ENCODE data around the gene PRR36. TPM values are rescaled to one million over a fixed set of nuclear protein-coding genes. Genes with fewer than 3 reads are reported as not detected.

The PRR36 gene
- total RNA-seq, 1 experiment from 2014 or later, result 21.9 TPM

DNA sequence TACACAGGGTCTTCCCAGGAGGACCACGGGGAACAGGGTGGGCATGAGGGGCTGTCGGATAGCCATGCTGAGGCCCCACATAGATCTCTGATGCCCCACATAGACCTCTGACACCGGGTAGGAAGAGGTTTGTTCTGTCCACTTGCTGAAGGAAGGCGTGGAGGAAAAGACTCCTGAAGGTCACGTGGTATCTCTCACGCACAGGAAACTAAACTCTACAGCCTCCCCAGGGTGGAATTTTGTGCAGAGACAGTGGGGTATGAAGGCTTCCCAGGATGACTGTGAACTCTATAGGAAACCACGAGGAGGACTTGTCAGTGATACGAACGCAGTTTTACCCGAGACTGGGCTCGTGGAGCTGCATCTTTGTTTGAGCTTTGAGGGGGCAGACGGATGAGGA lies 41.4 kb downstream of the PRR36 start (continued):
- TF ChIP-seq AFF4 (CRISPR knock-in tag; IDR thresholded peaks at IDR 0.05; ENCODE audit: borderline replicate concordance), result no peak
- TF ChIP-seq ZNF671 (CRISPR knock-in tag; IDR thresholded peaks at IDR 0.05), result no peak
- no peak for TF ChIP-seq KAT7 (CRISPR knock-in tag; IDR thresholded peaks at IDR 0.05; ENCODE audit: borderline replicate concordance)
- TF ChIP-seq, protein P1, sequence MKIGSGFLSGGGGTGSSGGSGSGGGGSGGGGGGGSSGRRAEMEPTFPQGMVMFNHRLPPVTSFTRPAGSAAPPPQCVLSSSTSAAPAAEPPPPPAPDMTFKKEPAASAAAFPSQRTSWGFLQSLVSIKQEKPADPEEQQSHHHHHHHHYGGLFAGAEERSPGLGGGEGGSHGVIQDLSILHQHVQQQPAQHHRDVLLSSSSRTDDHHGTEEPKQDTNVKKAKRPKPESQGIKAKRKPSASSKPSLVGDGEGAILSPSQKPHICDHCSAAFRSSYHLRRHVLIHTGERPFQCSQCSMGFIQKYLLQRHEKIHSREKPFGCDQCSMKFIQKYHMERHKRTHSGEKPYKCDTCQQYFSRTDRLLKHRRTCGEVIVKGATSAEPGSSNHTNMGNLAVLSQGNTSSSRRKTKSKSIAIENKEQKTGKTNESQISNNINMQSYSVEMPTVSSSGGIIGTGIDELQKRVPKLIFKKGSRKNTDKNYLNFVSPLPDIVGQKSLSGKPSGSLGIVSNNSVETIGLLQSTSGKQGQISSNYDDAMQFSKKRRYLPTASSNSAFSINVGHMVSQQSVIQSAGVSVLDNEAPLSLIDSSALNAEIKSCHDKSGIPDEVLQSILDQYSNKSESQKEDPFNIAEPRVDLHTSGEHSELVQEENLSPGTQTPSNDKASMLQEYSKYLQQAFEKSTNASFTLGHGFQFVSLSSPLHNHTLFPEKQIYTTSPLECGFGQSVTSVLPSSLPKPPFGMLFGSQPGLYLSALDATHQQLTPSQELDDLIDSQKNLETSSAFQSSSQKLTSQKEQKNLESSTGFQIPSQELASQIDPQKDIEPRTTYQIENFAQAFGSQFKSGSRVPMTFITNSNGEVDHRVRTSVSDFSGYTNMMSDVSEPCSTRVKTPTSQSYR (CRISPR knock-in tag; IDR thresholded peaks at IDR 0.05), result no peak
- TF ChIP-seq CBFB (CRISPR knock-in tag; IDR thresholded peaks at IDR 0.05; ENCODE audit: low read depth), result no peak
- TF ChIP-seq JAZF1 (CRISPR knock-in tag; IDR thresholded peaks at IDR 0.05), result no peak

- TF ChIP-seq ZNF263 (CRISPR knock-in tag; IDR thresholded peaks at IDR 0.05; ENCODE audit: low read depth), result no peak
- TF ChIP-seq, protein P2, sequence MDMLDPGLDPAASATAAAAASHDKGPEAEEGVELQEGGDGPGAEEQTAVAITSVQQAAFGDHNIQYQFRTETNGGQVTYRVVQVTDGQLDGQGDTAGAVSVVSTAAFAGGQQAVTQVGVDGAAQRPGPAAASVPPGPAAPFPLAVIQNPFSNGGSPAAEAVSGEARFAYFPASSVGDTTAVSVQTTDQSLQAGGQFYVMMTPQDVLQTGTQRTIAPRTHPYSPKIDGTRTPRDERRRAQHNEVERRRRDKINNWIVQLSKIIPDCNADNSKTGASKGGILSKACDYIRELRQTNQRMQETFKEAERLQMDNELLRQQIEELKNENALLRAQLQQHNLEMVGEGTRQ (CRISPR knock-in tag; IDR thresholded peaks at IDR 0.05), result no peak
- TF ChIP-seq, protein P3, sequence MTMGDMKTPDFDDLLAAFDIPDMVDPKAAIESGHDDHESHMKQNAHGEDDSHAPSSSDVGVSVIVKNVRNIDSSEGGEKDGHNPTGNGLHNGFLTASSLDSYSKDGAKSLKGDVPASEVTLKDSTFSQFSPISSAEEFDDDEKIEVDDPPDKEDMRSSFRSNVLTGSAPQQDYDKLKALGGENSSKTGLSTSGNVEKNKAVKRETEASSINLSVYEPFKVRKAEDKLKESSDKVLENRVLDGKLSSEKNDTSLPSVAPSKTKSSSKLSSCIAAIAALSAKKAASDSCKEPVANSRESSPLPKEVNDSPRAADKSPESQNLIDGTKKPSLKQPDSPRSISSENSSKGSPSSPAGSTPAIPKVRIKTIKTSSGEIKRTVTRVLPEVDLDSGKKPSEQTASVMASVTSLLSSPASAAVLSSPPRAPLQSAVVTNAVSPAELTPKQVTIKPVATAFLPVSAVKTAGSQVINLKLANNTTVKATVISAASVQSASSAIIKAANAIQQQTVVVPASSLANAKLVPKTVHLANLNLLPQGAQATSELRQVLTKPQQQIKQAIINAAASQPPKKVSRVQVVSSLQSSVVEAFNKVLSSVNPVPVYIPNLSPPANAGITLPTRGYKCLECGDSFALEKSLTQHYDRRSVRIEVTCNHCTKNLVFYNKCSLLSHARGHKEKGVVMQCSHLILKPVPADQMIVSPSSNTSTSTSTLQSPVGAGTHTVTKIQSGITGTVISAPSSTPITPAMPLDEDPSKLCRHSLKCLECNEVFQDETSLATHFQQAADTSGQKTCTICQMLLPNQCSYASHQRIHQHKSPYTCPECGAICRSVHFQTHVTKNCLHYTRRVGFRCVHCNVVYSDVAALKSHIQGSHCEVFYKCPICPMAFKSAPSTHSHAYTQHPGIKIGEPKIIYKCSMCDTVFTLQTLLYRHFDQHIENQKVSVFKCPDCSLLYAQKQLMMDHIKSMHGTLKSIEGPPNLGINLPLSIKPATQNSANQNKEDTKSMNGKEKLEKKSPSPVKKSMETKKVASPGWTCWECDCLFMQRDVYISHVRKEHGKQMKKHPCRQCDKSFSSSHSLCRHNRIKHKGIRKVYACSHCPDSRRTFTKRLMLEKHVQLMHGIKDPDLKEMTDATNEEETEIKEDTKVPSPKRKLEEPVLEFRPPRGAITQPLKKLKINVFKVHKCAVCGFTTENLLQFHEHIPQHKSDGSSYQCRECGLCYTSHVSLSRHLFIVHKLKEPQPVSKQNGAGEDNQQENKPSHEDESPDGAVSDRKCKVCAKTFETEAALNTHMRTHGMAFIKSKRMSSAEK (CRISPR knock-in tag; IDR thresholded peaks at IDR 0.05; ENCODE audit: borderline replicate concordance), result no peak
- TF ChIP-seq NR3C1 (CRISPR knock-in tag; conservative IDR thresholded peaks at IDR 0.05; ENCODE audit: low read depth), result no peak
- no peak for TF ChIP-seq ZNF425 (CRISPR knock-in tag; conservative IDR thresholded peaks at IDR 0.05)
- TF ChIP-seq, protein P4, sequence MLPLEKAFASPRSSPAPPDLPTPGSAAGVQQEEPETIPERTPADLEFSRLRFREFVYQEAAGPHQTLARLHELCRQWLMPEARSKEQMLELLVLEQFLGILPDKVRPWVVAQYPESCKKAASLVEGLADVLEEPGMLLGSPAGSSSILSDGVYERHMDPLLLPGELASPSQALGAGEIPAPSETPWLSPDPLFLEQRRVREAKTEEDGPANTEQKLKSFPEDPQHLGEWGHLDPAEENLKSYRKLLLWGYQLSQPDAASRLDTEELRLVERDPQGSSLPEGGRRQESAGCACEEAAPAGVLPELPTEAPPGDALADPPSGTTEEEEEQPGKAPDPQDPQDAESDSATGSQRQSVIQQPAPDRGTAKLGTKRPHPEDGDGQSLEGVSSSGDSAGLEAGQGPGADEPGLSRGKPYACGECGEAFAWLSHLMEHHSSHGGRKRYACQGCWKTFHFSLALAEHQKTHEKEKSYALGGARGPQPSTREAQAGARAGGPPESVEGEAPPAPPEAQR (CRISPR knock-in tag; IDR thresholded peaks at IDR 0.05), result no peak
- TF ChIP-seq ZNF138 (CRISPR knock-in tag; conservative IDR thresholded peaks at IDR 0.05), result no peak
- no peak for TF ChIP-seq FOXP1 (CRISPR knock-in tag; IDR thresholded peaks at IDR 0.05; ENCODE audit: borderline replicate concordance)
- TF ChIP-seq HMGA2 (CRISPR knock-in tag; IDR thresholded peaks at IDR 0.05), result no peak
- no peak for TF ChIP-seq ZNF121 (CRISPR knock-in tag; IDR thresholded peaks at IDR 0.05)
- ATAC-seq, result no peak
- Mint-ChIP-seq H3K27me3 (ENCODE audit: low read depth) (peaks cover 38% of the 10 kb centered on the region), H3K27ac (no peak overlapping the region), H3K36me3 (no peaks in the 10 kb centered on the region), H3K9me3 (no peaks in the 10 kb centered on the region), H3K4me1 (peaks cover 14% of the 10 kb centered on the region), H3K4me3 (no peak overlapping the region)
- CTCF ChIA-PET, result interaction anchor here (0.8 to 2.5 kb wide), 24 partner anchors 15 to 264 kb away, joined by 3 to 26 read pairs (median 4); partner anchors contain the start of genes CAMSAP3, MAP2K7, SNAPC2 and TIMM44
- POLR2A ChIA-PET, result interaction anchor here (0.5 to 1.4 kb wide), 3 partner anchors 30 to 543 kb away, joined by 3 read pairs; partner anchors contain the start of gene TIMM44
- DNase-seq (ENCODE audit: low spot score), result no peak
These were observed 42.2 kb downstream of the PRR36 start for GRCh38 chr19:7832009-7832408.
